Left colon (tissue), 2 donors: Measurements from ENCODE around the gene BRD4. TPM values are rescaled to one million over a fixed set of nuclear protein-coding genes. Genes with fewer than 3 reads are reported as not detected.

Experiments used
- ATAC-seq: fragments of 200-7000 bp; cut with Tn5 transposase; one replicate; pipeline ENCODE4 v1.9.1; 2020; ENCODE audit warnings: mild to moderate bottlenecking, moderate library complexity
- DNase-seq, 2 donors: peaks; one replicate each; pipeline ENCODE4 v3.0.0-alpha.2; 2020
- intact Hi-C, 2 donors: fragments of 100-400 bp; cut with DNase I in 1 of 2; cut with micrococcal nuclease in 1 of 2; formaldehyde crosslinking; loops; one replicate each; pipeline versions ENCODE4 v1.11.2 to v1.14.0; 2022; cut with DNase I, micrococcal nuclease
- total RNA-seq, 2 donors: library from RNA; stranded (reverse); fragmentation: NEBNext Ultra II Directional; extraction: Animal tissue kit (Norgen Biotek cat#: 25700); gene quantifications; one replicate each; pipeline ENCODE4 v1.2.1, GENCODE V29; 2021
- donor health status: DM: no; HTN: no; CAD: no.
- donor health status: DM: yes; HTN: yes; CAD: no.

Gene BRD4
- total RNA-seq, 2 donors from 2014 or later, result 64.6 to 90.7 TPM

DNA sequence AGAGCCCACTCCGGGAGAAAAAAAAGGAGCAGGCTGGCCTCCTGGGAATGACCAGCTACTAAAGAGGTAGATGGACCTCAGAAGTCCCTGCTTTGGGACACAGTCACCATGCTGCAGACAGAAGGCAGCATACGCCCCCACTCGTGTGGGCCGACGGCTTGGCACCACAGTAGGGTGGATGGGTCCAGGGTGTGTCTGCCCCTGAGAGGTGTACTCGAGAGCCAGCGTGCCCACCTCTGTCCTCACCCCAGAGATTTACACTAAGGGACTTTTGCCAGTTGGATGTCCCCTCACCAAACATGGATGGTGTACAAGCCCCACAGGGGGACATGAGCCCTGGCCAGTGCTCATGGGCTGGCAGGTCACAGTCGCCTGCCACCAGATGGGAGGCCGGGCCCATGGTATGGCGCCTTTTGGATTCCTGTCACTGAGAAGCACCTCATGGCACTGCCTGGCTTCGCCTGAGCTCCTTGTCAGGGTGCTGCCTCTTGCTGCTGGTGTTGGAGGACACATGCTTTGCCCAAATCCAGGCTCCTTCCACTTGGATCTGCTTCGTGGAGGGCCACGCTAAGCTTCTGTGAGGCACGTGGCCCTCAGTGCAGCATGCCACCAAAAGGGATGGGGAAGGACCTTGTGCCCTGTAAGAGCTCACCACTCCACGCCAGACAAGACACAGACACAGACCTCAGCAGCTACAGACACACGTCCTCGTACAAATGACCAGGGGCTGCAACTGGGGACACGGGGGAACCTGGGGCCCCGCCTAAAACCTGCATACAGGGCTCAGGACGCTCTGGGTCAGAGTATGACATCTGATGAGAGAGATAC is 86.8 kb downstream of the BRD4 start:
- ATAC-seq, result no peak
- no peak for DNase-seq
- intact Hi-C loops, result no loop called here

- intact Hi-C loops, result no loop called here
- ATAC-seq, result no peak
- no peak for DNase-seq
These were observed 87.5 kb downstream of the BRD4 start for GRCh38 chr19:15244808-15245207.

DNA sequence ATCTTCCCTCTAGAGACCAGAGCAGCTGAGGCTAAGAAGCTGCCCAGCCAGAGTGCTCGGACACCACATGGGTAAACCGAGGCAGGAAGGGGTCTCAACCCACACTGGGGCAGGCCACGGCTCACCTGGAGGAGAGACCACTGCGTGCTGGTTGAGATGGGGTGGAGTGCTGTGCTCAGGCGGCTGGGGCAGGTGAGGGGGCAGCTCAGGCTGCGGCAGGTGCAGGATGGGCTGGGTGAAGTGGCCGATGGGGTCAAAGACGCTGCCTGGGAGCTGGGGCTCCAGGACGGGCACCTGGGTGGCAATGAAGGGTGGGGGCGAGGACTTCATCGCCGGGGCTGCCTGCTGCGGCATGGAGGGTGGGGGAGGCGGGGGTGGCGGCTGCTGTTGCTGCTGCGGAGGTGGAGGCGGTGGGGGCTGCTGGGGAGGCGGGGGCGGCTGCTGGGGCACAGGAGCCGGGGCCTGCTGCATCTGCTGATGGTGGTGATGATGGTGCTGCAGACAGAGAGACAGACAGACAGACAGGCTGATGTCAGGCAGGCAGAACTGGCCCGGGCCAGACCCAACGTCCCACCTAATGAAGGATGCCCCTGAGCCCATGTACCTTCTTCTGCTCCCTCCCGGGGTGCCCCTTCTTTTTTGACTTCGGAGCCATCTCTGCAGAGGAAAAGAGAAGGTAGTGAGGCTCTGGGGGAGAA is 88.1 kb downstream of the BRD4 start:
- intact Hi-C loops, result no loop called here
- ATAC-seq (no peak), DNase-seq (no peak)

DNA sequence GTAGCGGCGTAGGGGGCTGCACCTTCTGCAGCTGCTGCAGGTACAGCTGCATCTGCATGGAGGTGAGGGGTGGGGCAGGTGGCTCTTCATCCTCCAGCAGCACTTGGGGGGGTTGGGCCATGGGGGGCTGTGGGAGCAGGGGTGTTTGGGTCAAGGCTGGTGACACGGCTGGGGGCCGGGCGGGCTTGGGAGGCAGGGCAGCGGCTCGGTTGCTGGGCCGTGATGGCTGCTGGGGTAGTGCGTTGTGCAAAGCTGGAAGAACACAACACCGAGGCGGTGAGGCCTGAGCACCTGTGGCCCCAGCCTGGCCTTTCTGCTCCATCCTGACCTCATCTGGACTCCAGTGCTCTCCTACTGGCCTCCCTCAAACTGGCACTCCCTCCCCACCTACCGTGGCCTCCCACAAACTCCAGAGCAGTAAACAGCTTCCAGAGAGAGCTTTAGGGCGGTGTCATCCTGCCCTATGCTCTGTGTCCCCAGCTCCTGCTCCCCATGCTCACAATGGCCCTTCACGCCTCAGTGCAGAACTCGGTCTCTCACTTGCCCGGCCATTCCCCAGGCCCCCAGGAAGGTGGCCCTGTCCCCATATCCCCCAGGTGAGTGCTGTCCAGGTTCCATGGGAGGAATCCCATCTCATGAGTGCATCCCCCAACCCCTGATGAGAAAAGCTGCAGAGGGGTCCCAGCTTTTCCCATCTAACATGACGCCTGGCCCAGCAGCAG is 88.9 kb downstream of the BRD4 start:
- no peak for DNase-seq
- no peak for ATAC-seq
- intact Hi-C loops, result no loop called here

DNA sequence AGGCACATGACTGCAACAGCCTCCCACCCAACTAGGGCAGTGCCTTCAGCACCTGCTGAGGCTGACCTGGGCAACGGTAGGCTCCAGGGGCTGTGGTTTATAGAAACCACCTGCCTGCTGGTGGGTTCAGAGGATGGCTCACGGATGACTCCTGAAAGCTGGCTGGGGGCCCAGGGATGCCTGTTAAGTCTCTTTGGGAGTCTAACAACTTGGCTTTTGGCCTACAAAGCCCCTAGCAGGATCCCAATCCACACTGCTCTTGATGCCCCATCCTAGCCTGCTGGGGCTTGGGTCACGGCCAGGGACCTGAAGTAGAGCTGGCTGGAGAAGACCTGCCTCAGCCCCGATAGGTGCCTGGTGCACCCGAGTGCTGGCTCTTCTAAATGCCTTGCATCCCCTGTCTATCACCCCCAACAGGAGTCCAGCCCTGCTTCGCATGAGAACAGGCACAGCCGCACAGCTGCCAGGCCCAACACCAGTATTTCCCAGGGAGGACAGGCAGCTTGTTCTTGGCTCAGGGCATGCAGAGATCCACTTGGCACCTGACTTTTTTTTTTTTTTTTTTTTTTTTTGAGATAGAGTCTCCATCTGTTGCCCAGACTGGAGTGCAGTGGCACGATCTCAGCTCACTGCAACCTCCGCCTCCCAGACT is 91.0 kb downstream of the BRD4 start:
- ATAC-seq, result no peak
- no peak for DNase-seq
- intact Hi-C loops, result no loop called here

DNA sequence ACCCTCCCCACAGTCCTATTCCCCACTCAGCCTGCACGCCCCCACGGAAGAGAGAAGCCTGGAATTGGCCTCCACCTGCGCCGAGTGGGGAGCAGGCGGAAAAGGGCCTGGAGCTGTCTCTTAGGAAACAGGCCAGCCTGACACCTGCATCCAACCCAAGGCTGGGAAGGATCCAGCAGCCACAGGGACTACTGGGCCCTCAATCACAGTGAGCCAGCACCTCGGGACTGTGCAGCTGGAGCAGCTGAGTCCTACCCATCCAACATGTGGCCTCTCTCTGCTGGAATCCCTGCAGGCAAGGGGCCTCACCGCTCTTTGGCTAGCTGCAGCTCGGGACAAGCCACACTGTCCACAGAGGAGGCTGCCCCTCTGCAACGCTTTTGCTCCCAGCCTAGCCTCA is 91.8 kb downstream of the BRD4 start:
- DNase-seq, result no peak
- ATAC-seq, result no peak
- intact Hi-C loops, result no loop called here

DNA sequence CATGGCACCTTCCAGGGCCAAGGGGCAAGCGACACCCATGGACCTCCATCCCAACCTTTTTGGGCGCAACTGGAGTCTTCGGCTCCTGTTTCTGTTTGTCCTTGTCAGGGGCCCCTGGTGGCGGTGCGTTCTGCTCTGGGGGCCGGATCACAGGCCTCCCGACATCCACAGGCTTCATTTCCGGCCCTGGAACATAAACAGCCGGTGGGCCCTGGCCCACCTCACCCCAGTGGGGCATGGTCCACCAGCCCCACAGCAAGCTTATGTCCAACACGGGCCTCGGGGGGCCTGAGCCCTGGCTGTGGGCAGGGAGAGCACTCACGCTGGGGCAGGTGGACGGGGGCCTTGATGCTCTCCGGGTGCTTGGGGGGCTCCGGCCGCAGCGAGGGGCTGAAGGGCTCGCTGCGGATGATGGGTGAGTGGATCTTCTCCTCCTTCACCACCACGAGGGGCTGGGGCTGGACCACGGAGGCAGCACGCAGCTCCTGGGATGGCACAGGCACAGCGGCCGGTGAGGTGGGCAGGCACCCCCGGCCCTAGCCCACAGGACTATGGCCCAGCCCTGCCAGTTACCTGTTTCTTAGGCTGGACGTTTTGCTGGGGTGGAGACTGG is 92.9 kb downstream of the BRD4 start:
- DNase-seq, result no peak
- intact Hi-C loops, result no loop called here
- ATAC-seq, result no peak

DNA sequence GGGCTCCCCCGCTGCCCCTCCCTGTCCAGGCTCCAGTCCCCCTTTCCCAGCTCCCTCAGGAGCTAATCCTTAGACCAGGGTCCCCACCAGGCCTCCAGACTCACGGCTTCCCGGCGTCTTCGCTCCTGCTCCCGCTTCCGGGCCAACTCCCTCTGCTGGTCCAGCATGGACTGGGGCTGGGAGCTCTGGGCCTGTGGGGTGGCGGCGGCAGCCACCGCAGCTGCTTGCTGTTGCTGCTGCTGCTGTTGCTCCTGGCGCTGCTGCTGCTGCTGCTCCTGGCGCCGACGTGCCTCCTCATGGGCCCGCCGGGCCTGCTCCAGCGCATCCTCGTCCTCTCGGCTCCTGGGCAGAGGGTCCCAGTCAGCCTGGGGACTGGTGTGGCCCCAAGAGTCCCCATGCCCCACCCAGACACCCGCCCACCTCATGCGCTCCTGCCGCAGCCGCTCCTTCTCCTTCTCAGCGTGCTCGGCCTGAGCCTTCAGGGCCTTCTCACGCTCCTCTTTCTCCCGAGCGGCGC is 93.6 kb downstream of the BRD4 start:
- ATAC-seq (no peak), DNase-seq (no peak)
- intact Hi-C loops, result no loop called here

GRCh38 chr19:15237759-15238638 is 94.3 kb downstream of the BRD4 start:
- ATAC-seq (no peak), DNase-seq (no peak)
- intact Hi-C loops, result no loop called here

DNA sequence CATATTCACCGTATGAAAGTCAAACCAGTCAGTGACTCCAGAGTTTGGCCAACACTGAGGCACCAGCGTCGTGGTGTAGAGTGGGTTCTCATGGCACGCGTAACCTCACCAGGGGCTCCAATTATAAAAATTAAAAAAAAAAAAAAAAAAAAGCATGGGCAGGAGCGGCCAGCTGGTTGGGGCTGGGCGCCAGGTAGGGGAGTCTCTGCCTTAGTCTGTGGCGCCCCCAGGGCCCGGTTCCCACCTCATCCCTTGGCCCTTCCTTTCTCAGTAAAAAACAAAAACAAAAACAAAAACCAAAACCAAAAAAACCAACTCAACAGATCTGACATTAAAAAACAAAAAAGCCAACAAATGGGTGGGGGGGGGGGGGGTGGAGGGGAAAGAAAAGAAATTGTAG is 95.5 kb downstream of the BRD4 start:
- intact Hi-C loops, result no loop called here
- DNase-seq (no peak), ATAC-seq (no peak)

DNA sequence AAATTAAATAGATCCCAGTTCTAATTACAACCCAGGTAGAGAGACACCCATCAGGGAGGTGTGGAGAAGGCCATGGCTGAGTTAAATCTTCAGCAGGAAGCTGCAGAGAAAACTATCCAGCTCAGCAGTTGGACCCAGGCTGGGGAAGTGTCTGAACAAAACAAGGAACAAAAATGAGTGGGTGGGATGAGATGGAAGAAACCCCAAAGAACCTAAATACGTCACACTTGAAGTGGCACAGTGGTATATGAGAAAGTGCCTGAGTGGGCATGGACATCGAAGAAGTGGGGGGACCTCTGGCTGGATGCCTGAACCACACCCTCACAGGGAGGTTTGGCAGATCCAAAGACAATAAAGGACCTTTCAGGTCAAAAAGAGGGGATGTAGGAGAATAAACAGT is 96.6 kb downstream of the BRD4 start:
- DNase-seq (no peak), ATAC-seq (no peak)
- intact Hi-C loops, result no loop called here

DNA sequence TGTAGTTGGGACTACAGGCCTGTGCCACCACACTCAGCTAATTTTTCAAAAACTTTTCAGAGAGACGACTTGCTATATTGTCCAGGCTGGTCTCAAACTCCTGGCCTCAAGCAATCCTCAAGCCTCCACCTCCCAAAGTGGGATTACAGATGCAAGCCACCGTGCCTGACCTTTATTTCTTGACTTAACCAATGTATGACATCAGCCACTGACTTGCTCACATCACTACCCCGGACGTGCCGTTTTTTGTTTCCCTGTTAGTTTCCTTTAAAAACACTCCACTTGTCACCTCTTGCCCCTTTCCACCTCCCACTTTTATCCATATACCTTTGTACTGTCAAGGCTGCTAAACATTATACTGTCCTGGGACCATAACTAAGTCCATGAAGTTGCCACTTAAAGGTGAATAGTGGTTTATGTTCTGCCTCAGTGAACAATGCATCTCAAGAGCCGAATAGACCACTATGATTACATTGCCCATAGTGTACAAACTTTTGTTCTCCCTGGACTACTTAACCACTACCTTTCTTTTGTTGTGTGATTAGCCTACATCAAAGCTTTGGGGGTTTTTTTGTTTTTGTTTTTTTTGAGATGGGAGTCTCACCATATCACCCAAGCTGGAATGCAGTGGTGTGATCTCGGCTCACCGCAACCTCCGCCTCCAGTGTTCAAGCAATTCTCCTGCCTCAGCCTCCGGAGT is 97.8 kb downstream of the BRD4 start:
- DNase-seq, result no peak
- no peak for ATAC-seq
- intact Hi-C loops, result no loop called here

DNA sequence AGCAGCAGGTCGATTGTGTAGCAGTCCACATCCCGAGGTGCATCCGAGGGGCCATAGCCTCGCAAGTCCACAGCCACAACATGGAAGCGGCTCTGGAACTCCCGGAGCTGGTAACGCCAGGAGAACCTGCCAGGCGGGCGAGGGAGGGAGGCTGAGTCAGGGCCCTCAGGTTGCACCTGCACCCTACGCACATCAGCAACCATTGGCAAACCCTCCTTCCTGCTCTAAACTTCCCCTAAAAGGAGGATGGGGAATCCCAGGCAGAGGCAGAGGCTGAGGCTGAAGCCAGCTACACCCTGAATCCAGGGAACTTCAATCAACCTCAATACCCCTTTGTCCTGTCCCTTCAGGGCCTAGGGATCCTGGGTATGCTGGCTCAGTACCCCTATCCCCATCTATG is 101.1 kb downstream of the BRD4 start:
- DNase-seq, result no peak
- intact Hi-C loops, result no loop called here
- no peak for ATAC-seq

GRCh38 chr19:15227261-15227660 is 105.1 kb downstream of the BRD4 start:
- ATAC-seq (no peak), DNase-seq (no peak)
- intact Hi-C loops, result no loop called here

- DNase-seq, result no peak
- intact Hi-C loops, result no loop called here
These were observed 106.6 kb downstream of the BRD4 start for GRCh38 chr19:15225760-15226159.

GRCh38 chr19:15223649-15224361 is 108.5 kb downstream of the BRD4 start:
- no peak for ATAC-seq
- DNase-seq, result no peak

More at GRCh38 chr19:15225760-15226159, 106.6 kb downstream of the BRD4 start:
- no peak for ATAC-seq

More at GRCh38 chr19:15223649-15224361, 108.5 kb downstream of the BRD4 start:
- intact Hi-C loops, result no loop called here
